Loucy (cell line): Measurements from ENCODE around the gene SRA1.

Experiments
- H2AFZ ChIP-seq: fragments of 200-600 bp; sonication (generic); 2 replicates; pipeline ENCODE4 v1.6.0; 2016; ENCODE audit warnings: antibody characterized with exemption, mild to moderate bottlenecking, low read length, moderate library complexity
- H3F3A ChIP-seq: fragments of 200-600 bp; 2 replicates; pipeline ENCODE4 v1.6.0; 2016; ENCODE audit warnings: antibody characterized with exemption, low read depth, mild to moderate bottlenecking
- H3K27me3 ChIP-seq: fragments of 200-600 bp; sonication (generic); 2 replicates; pipeline ENCODE4 v1.6.1; 2014; ENCODE audit warnings: low read length, mild to moderate bottlenecking; ENCODE audit not compliant: insufficient read depth, poor library complexity, severe bottlenecking
- H3K36me3 ChIP-seq: fragments of 200-600 bp; sonication (generic); 2 replicates; pipeline ENCODE4 v1.6.1; 2016; ENCODE audit warnings: low read length; ENCODE audit not compliant: insufficient read depth
- H3K4me1 ChIP-seq: fragments of 200-600 bp; sonication (generic); 2 replicates; pipeline ENCODE4 v1.5.1; 2014; ENCODE audit warnings: low read length, mild to moderate bottlenecking; ENCODE audit not compliant: insufficient read depth, poor library complexity, severe bottlenecking
- H3K4me2 ChIP-seq: fragments of 200-600 bp; sonication (generic); 2 replicates; pipeline ENCODE4 v1.6.0; 2014; ENCODE audit warnings: antibody characterized with exemption, low read length, low read depth, mild to moderate bottlenecking; ENCODE audit not compliant: poor library complexity, severe bottlenecking
- H3K4me3 ChIP-seq: fragments of 200-600 bp; sonication (generic); 2 replicates; pipeline ENCODE4 v1.5.1; 2014; ENCODE audit warnings: low read length, mild to moderate bottlenecking, mixed read lengths; ENCODE audit not compliant: poor library complexity, severe bottlenecking
- H3K79me2 ChIP-seq: fragments of 200-600 bp; sonication (generic); 2 replicates; pipeline ENCODE4 v1.6.1; 2014; ENCODE audit warnings: low read length; ENCODE audit not compliant: insufficient read depth
- H3K9ac ChIP-seq: fragments of 200-600 bp; sonication (generic); 2 replicates; pipeline ENCODE4 v1.6.0; 2014; ENCODE audit warnings: mild to moderate bottlenecking, low read depth, low read length, moderate library complexity; ENCODE audit not compliant: poor library complexity, severe bottlenecking
- H3K9me2 ChIP-seq: fragments of 200-600 bp; sonication (generic); replicated peaks from 2 replicates; pipeline ENCODE4 v1.6.1; 2016; ENCODE audit warnings: low read depth, low read length, mixed read lengths
- H3K9me3 ChIP-seq: fragments of 200-600 bp; sonication (generic); 2 replicates; pipeline ENCODE4 v1.6.1; 2014; ENCODE audit warnings: mild to moderate bottlenecking, antibody characterized with exemption, low read length, low read depth; ENCODE audit not compliant: insufficient read depth
- H4K20me1 ChIP-seq: fragments of 200-600 bp; sonication (generic); 2 replicates; pipeline ENCODE4 v1.6.0; 2014; ENCODE audit warnings: antibody characterized with exemption, low read length, mild to moderate bottlenecking; ENCODE audit not compliant: insufficient read depth, poor library complexity, severe bottlenecking
- EZH2phosphoT487 ChIP-seq: fragments of 200-600 bp; IDR thresholded peaks from 2 replicates; pipeline ENCODE4 v1.6.1; 2018; ENCODE audit warnings: antibody characterized with exemption, mild to moderate bottlenecking, moderate library complexity, borderline replicate concordance
- TF ChIP-seq, protein P1 (sequence below): fragments of 200-600 bp; sonication (generic); conservative IDR thresholded peaks from 2 replicates; pipeline ENCODE4 v1.5.1; 2014; ENCODE audit warnings: mild to moderate bottlenecking, antibody characterized with exemption, low read length

The SRA1 gene

DNA sequence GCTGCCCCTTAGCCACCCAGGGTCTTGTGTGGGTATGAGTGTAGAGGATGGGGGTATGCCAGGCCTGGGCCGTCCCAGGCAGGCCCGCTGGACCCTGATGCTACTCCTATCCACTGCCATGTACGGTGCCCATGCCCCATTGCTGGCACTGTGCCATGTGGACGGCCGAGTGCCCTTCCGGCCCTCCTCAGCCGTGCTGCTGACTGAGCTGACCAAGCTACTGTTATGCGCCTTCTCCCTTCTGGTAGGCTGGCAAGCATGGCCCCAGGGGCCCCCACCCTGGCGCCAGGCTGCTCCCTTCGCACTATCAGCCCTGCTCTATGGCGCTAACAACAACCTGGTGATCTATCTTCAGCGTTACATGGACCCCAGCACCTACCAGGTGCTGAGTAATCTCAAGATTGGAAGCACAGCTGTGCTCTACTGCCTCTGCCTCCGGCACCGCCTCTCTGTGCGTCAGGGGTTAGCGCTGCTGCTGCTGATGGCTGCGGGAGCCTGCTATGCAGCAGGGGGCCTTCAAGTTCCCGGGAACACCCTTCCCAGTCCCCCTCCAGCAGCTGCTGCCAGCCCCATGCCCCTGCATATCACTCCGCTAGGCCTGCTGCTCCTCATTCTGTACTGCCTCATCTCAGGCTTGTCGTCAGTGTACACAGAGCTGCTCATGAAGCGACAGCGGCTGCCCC is 10.0 kb upstream of the SRA1 start:
- Histone ChIP-seq H3K9me2 (no peaks in the 10 kb centered on the region), H3K79me2 (peaks cover 47% of the 10 kb centered on the region), H3K9ac (no peak overlapping the region), H3K27me3 (no peaks in the 10 kb centered on the region), H2AFZ (no peak overlapping the region), H3F3A (no peaks in the 10 kb centered on the region), H4K20me1 (peaks cover 6% of the 10 kb centered on the region), H3K4me1 (peaks cover 28% of the 10 kb centered on the region), H3K9me3 (no peaks in the 10 kb centered on the region), H3K36me3 (peaks cover 3% of the 10 kb centered on the region; the same call in 1 of the 2 replicates), H3K4me3 (peak overlapping the region; percentile 99), H3K4me2 (peak overlapping the region; percentile 87)
- TF ChIP-seq, protein P1, sequence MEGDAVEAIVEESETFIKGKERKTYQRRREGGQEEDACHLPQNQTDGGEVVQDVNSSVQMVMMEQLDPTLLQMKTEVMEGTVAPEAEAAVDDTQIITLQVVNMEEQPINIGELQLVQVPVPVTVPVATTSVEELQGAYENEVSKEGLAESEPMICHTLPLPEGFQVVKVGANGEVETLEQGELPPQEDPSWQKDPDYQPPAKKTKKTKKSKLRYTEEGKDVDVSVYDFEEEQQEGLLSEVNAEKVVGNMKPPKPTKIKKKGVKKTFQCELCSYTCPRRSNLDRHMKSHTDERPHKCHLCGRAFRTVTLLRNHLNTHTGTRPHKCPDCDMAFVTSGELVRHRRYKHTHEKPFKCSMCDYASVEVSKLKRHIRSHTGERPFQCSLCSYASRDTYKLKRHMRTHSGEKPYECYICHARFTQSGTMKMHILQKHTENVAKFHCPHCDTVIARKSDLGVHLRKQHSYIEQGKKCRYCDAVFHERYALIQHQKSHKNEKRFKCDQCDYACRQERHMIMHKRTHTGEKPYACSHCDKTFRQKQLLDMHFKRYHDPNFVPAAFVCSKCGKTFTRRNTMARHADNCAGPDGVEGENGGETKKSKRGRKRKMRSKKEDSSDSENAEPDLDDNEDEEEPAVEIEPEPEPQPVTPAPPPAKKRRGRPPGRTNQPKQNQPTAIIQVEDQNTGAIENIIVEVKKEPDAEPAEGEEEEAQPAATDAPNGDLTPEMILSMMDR, result no peak
- no peak for TF ChIP-seq EZH2phosphoT487

DNA sequence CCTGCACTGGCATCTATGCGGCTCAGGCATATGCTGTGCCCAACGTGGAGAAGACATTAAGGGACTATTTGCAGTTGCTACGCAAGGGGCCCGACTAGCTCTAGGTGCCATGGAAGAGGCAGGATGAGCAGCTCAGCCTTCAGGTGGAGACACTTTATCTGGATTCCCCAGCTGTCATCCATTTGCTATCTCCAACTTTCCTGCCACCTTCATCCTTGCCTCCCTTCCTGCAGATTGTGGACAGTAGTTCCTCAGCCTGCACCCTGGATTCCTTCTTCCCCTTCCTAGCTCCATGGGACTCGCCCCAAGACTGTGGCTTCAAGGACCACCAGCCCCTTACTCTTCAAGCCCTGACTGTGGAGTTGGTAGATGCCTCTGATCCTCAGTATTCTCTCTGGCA is 9.4 kb upstream of the SRA1 start:
- peak overlapping the region; percentile 87 for H3K4me2 ChIP-seq
- H3K4me3 ChIP-seq, result peak overlapping the region; percentile 99
- H3K4me1 ChIP-seq, result peaks cover 28% of the 10 kb centered on the region
- H4K20me1 ChIP-seq, result peaks cover 6% of the 10 kb centered on the region
- peaks cover 47% of the 10 kb centered on the region for H3K79me2 ChIP-seq
- H3K36me3 ChIP-seq, result peaks cover 3% of the 10 kb centered on the region; the same call in 1 of the 2 replicates
- H3K27me3 ChIP-seq, result no peaks in the 10 kb centered on the region
- H3K9me2 ChIP-seq, result no peaks in the 10 kb centered on the region
- H3K9me3 ChIP-seq, result no peaks in the 10 kb centered on the region
- peak overlapping the region; percentile 97 for H3K9ac ChIP-seq
- no peak overlapping the region for H2AFZ ChIP-seq
- no peaks in the 10 kb centered on the region for H3F3A ChIP-seq
- TF ChIP-seq, protein P1, result no peak
- TF ChIP-seq EZH2phosphoT487, result no peak

DNA sequence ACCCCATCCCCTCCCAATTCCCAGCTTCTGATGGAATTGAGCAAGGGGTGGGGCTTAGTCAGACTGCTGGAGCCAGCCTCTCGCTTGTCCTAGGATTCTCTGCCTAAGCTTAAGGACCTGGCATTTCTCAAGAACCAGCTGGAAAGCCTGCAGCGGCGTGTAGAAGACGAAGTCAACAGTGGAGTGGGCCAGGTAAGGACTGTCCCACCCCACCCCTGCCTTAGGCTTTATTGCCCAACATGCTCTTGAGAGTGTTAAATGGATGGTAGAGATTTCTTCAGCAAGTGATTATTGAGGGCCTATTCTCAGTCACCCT is 8.5 kb upstream of the SRA1 start:
- H3K27me3 ChIP-seq, result no peaks in the 10 kb centered on the region
- no peaks in the 10 kb centered on the region for H3K9me3 ChIP-seq
- no peaks in the 10 kb centered on the region for H3K9me2 ChIP-seq
- H2AFZ ChIP-seq, result no peak overlapping the region
- peak overlapping the region; percentile 97 for H3K9ac ChIP-seq
- H4K20me1 ChIP-seq, result peaks cover 6% of the 10 kb centered on the region
- peak overlapping the region; percentile 99 for H3K4me3 ChIP-seq
- peak overlapping the region; percentile 87 for H3K4me2 ChIP-seq
- H3F3A ChIP-seq, result no peaks in the 10 kb centered on the region
- peaks cover 28% of the 10 kb centered on the region for H3K4me1 ChIP-seq
- H3K79me2 ChIP-seq, result peaks cover 47% of the 10 kb centered on the region
- H3K36me3 ChIP-seq, result peaks cover 3% of the 10 kb centered on the region; the same call in 1 of the 2 replicates
- TF ChIP-seq EZH2phosphoT487, result no peak
- TF ChIP-seq, protein P1, result no peak
